ENCODE measurements around the gene AHRR. TPM values are rescaled to one million over a fixed set of nuclear protein-coding genes. Genes with fewer than 3 reads are reported as not detected.
A peak's percentile ranks its signal among the peaks of the same experiment; 100 is the strongest.

The AHRR gene
- total and polyA plus RNA-seq, 7 donors: under 0.01 to 1.8 (median 1.0) TPM; not detected in 1

GRCh38 chr5:332843-333242, 11.3 kb downstream of the AHRR start:
- H3K36me3 ChIP-seq: no peaks in the 10 kb centered on the region
- WGBS, 2 donors: 37 to 67% methylated on average over 5 of the region's 5 CpGs

GRCh38 chr5:333945-334344, 12.4 kb downstream of the AHRR start:
- intact Hi-C loops (cut with DNase I): no loop called here
- 81 to 83% methylated on average over 2 of the region's 2 CpGs for WGBS, 2 donors

More at GRCh38 chr5:332843-333242, 11.3 kb downstream of the AHRR start:
- H3K9me3 ChIP-seq: no peaks in the 10 kb centered on the region
- intact Hi-C loops (cut with DNase I): no loop called here
- H3K27ac ChIP-seq: no peak overlapping the region
- H3K4me3 ChIP-seq: no peak overlapping the region
- no peak for DNase-seq
- TF ChIP-seq POLR2AphosphoS5 (IDR thresholded peaks at IDR 0.05) (no peak), POLR2A (IDR thresholded peaks at IDR 0.05) (no peak), CTCF (IDR thresholded peaks at IDR 0.05) (no peak), EP300 (IDR thresholded peaks at IDR 0.05) (no peak)
- H3K4me1 ChIP-seq: no peaks in the 10 kb centered on the region
- H3K27me3 ChIP-seq: no peaks in the 10 kb centered on the region

GRCh38 chr5:334903-335739, 13.6 kb downstream of the AHRR start:
- Histone ChIP-seq H3K4me3 (no peak overlapping the region), H3K36me3 (no peaks in the 10 kb centered on the region), H3K9me3 (no peaks in the 10 kb centered on the region), H3K27ac (no peak overlapping the region), H3K27me3 (no peaks in the 10 kb centered on the region), H3K4me1 (no peaks in the 10 kb centered on the region)
- DNase-seq: peak; percentile 61
- 64 to 76% methylated on average over 5 of the region's 5 CpGs for WGBS, 2 donors
- no peak for TF ChIP-seq EP300 (IDR thresholded peaks at IDR 0.05)
- no peak for TF ChIP-seq POLR2A (IDR thresholded peaks at IDR 0.05)
- no peak for TF ChIP-seq CTCF (IDR thresholded peaks at IDR 0.05)
- no peak for TF ChIP-seq POLR2AphosphoS5 (IDR thresholded peaks at IDR 0.05)
- intact Hi-C loops (cut with DNase I): no loop called here

More at GRCh38 chr5:333945-334344, 12.4 kb downstream of the AHRR start:
- no peaks in the 10 kb centered on the region for H3K9me3 ChIP-seq
- no peaks in the 10 kb centered on the region for H3K36me3 ChIP-seq
- no peak for DNase-seq
- H3K4me3 ChIP-seq: no peak overlapping the region
- no peaks in the 10 kb centered on the region for H3K27me3 ChIP-seq
- H3K27ac ChIP-seq: no peak overlapping the region
- no peak for TF ChIP-seq EP300 (IDR thresholded peaks at IDR 0.05)
- TF ChIP-seq POLR2A (IDR thresholded peaks at IDR 0.05): no peak
- no peak for TF ChIP-seq POLR2AphosphoS5 (IDR thresholded peaks at IDR 0.05)
- H3K4me1 ChIP-seq: no peaks in the 10 kb centered on the region

- Histone ChIP-seq H3K4me1 (no peaks in the 10 kb centered on the region), H3K9me3 (no peaks in the 10 kb centered on the region), H3K27ac (no peak overlapping the region), H3K36me3 (no peaks in the 10 kb centered on the region), H3K27me3 (no peaks in the 10 kb centered on the region), H3K4me3 (no peak overlapping the region)
- peak; percentile 52 for DNase-seq
- 96 to 97% methylated on average over 3 of the region's 3 CpGs for WGBS, 2 donors
- no peak for TF ChIP-seq POLR2AphosphoS5 (IDR thresholded peaks at IDR 0.05)
- TF ChIP-seq POLR2A (IDR thresholded peaks at IDR 0.05): no peak
- TF ChIP-seq EP300 (IDR thresholded peaks at IDR 0.05): no peak
- TF ChIP-seq CTCF (IDR thresholded peaks at IDR 0.05): no peak
- intact Hi-C loops (cut with DNase I): no loop called here
Measured at GRCh38 chr5:335740-336038, 14.2 kb downstream of the AHRR start.

GRCh38 chr5:337563-338130, 16.1 kb downstream of the AHRR start:
- Histone ChIP-seq H3K4me3 (no peak overlapping the region), H3K4me1 (no peaks in the 10 kb centered on the region), H3K27ac (no peak overlapping the region), H3K27me3 (no peaks in the 10 kb centered on the region), H3K36me3 (no peaks in the 10 kb centered on the region), H3K9me3 (no peaks in the 10 kb centered on the region)
- no peak for TF ChIP-seq EP300 (IDR thresholded peaks at IDR 0.05)
- no peak for TF ChIP-seq CTCF (IDR thresholded peaks at IDR 0.05)
- TF ChIP-seq POLR2A (IDR thresholded peaks at IDR 0.05): no peak
- no peak for TF ChIP-seq POLR2AphosphoS5 (IDR thresholded peaks at IDR 0.05)
- no peak for DNase-seq
- 69 to 84% methylated on average over 12 of the region's 12 CpGs for WGBS, 2 donors
- intact Hi-C loops (cut with DNase I): no loop called here

Measured in sigmoid colon (tissue), 7 donors.